ENCODE data around the gene KRTAP10-1.
"Not testable (repeated sequence)": the region's sequence is repeated elsewhere in the genome, so short reads cannot be mapped to it uniquely, and the experiment has no call there.

Gene KRTAP10-1

DNA sequence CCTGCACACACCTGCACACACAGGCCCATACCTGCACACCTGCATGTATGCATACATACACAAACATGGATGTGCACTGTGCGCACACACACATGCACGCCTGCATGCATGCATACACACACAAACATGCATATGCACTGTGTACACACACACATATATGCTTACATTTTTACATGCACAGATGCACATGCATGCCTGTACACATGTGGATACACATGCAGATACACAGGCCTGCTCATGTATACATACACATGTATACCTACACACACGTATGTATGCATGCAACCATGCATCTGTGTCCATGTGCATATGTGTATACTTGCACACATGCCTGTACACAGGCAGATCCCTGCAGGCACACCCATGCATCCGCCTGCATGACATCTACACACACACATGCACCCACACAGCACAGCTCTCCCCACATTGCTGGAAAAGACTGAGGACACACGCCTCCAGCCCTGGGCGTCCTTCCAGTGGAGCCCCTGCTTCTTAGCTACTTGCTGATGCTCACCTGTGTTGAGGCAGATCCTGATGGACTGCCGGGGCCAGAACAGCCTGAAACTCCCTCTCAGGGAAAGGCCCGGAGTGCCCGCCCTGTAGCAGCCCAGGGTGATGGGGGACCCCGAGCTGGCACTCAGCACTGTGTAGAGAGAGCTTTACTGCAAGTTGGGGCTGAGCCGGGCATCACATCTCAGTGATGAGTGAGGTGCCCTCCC, 28.6 kb downstream of the KRTAP10-1 start:
- DNase-seq = no peak
- in situ Hi-C loops (cut with MboI; ENCODE audit: low pct_unique_long_range_greater_than_20kb, low sequenced_read_pairs) = no loop called here

DNA sequence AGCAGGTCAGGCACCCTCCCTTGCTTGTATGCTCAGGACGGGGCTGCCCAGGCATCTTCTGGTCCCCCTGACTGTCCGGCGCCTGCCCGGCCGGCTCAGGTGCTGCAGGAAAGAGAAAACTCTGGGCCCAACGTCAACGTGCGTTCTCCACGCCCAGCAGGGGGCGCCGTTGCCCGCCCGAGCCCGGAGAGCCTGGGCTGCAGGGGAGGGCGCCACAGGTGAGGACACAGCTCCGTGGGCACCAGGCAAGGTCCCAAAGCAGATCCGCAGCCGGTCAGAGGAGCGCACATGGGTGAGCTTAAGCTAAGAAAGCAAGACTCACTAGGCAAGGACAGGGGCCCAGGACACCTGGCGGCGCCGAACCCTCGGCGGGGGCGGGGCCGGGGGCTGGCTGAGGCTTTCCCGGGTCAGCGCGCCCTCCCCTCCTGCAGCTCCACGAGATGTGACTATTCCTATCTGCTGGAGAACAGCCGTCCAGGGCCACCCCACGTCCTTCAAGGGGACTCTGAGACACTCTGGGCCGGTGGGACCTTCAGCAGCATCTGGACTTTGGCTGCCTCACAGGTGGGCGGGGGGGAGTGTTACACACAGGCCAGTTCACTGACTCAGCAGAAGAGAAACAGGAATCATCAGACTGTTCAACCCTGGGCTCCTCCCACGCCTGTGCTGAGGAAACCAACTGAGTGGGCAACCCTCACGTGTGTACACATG, 29.3 kb downstream of the KRTAP10-1 start:
- in situ Hi-C loops (cut with MboI; ENCODE audit: low pct_unique_long_range_greater_than_20kb, low sequenced_read_pairs) = no loop called here
- peak; percentile 67 for DNase-seq

- DNase-seq = no peak
- in situ Hi-C loops (cut with MboI; ENCODE audit: low pct_unique_long_range_greater_than_20kb, low sequenced_read_pairs) = no loop called here
These were observed 29.9 kb downstream of the KRTAP10-1 start for GRCh38 chr21:44510109-44510507.

- in situ Hi-C loops (cut with MboI; ENCODE audit: low pct_unique_long_range_greater_than_20kb, low sequenced_read_pairs) = no loop called here
- DNase-seq = no peak
These were observed 30.5 kb downstream of the KRTAP10-1 start for GRCh38 chr21:44509539-44509938.

- DNase-seq = no peak
- in situ Hi-C loops (cut with MboI; ENCODE audit: low pct_unique_long_range_greater_than_20kb, low sequenced_read_pairs) = no loop called here
These were observed 31.1 kb downstream of the KRTAP10-1 start for GRCh38 chr21:44508711-44509445.

DNA sequence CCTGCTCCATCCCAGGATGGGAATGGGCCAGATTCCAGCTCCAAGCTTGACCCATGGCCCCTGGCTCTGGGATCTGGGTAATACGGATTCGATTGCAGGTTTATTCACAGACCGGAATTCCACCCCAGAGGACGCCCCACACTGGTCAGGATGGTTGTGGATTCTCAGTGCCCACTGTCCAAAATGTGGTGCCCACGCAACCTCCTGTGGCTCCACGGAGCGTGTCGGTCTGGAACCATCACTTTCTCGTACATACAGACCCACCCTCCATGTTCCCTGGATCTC, 31.6 kb downstream of the KRTAP10-1 start:
- in situ Hi-C loops (cut with MboI; ENCODE audit: low pct_unique_long_range_greater_than_20kb, low sequenced_read_pairs) = no loop called here
- DNase-seq = no peak

DNA sequence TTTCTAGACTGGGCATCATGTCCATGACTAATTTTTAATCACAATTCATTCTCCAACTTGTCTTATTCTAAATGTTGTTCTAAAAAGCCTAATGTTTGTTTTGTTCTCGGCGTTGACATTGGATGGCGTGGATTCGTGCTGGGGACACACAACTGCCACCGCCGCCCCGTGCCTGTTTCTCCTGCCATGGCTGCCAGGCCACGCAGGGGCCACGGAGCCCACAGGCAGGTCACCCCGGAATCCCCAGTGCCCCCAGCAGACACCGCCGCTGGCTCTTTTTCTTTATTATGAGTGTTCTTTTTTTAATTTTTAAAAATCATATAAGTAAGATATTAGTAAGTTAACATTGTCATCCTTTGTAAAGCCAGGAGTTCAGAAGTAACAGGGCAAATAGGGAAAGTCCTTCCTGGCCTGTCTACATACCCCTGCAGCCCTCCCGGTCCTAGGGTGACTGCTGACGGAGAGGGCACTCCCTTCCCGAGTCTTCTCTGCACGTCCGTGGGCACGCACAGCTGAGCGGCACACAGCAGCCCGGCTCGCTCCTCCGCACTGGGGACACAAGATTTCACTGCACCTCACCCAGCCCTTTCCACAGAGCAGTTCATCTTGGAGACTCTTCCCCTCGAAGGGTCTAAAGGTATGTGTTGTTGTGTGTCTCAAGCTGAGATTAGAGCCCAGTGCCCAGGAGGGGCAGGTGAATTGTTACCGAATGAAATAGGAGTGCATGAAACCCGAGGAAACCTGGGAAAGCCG, 32.1 kb downstream of the KRTAP10-1 start:
- in situ Hi-C loops (cut with MboI; ENCODE audit: low pct_unique_long_range_greater_than_20kb, low sequenced_read_pairs) = no loop called here
- DNase-seq = no peak

DNA sequence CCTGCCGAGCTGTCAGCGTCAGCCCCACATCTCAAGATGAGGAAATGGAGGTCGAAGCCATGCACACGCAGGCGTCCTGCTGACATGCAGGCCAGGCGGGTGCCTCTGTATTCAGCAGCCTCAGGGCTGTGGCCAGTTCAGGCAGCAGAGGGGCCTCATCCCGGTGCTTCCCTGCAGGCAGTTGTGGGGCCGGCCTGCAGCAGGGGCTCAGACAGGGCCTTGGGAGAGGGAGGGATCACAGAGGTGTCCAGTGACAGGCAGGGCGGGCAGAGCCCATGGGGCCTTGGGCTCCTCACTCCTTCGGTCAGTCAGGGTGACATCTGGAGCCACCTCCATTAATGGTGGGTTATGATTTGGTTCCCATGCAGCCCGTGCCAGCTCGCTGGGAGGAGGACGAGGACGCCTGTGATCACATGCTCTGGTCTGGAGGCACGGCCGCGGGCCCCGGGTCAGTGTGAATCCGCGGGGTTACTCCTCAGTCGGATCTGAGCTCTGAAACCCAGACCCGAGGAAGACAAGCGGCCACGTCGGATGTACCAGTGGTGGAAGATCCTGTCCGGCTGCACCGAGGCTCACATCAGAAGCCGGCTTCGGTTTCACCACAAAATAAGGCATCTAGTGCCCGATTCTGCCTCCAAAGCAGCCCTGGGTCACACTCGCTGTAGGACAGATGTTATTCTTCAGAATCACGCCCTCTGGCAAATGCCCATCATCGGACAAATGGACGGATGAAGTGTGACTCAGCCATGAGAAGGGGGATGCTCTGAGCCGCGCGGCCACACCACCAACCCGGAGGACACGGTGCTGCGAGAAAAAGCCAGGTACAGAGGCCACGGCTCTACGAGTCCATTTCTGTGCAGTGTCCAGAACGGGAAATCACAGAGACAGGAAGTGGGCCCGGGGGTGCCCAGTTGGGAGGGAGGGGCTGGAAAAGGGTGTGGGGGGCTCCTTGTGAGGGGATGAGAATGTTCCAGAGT, 33.4 kb downstream of the KRTAP10-1 start:
- DNase-seq = no peak
- in situ Hi-C loops (cut with MboI; ENCODE audit: low pct_unique_long_range_greater_than_20kb, low sequenced_read_pairs) = no loop called here

DNA sequence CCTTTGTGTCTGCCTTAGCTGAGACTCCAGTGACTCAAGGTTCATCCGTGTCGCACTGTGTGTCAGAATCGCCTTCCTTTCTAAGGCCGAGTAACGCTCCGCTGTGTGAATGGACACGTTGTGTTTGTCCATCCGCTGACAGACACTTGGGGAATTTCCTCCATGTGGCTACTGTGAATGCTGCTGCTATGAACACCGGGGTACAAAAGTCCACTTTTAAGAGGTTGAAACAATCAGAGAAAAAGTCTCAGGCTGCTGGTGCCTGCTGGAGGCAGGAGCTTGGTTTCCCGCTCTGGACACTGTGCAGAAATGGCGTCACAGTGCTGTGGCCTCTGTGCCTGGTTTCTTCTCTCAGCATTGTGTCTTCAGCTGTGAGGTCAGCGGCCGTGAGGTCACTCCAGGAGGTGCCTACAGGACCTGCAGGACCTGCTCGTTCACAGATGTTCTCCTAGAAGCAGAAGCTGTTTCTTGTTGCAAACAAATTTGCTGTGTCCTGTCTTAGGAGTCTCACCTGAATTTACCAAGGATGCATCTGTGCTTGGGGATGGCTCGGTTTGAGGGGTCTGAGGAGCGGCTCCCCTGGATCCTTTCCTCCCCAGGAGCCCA, 34.2 kb downstream of the KRTAP10-1 start:
- in situ Hi-C loops (cut with MboI; ENCODE audit: low pct_unique_long_range_greater_than_20kb, low sequenced_read_pairs) = no loop called here
- DNase-seq = no peak

GRCh38 chr21:44503901-44504399, 36.0 kb downstream of the KRTAP10-1 start:
- peak; percentile 26 for DNase-seq
- in situ Hi-C loops (cut with MboI; ENCODE audit: low pct_unique_long_range_greater_than_20kb, low sequenced_read_pairs) = no loop called here

GRCh38 chr21:44503006-44503889, 36.7 kb downstream of the KRTAP10-1 start:
- in situ Hi-C loops (cut with MboI; ENCODE audit: low pct_unique_long_range_greater_than_20kb, low sequenced_read_pairs); DNase-seq: not testable (repeated sequence)

DNA sequence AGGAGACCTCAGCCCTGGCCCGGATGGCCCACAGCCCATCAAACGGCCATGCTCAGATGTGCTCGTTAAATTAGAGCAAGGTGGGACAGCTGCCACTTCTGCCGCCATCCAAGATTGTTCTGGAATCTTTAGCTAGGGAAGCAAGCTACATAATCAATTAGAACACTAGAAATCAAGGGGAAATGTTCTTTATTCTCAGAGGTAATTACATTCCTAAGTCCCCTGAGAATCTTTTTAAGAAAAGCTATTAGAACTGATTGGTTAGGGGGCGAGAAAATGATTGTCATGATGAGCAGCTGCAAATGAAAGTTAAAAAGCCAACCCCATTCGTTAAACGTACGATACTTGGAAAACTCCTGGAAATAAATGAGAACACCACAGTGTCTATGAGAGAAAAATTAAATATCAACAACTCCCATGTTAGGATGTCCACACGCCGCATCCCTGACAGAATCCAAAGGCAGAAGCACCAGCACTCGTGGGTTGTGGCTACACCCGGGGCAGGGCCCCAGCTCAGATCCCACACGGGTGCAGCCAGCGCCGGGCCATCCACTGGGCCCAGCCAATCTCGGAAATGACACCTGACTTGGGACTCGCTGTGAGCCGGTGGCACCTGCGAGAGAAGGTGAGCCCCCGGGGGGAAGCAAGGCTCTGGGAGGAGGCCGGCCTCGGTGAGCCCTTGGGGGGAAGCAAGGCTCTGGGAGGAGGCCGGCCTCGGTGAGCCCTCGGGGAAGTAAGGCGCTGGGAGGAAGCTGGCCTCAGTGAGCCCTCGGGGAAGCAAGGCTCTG, 37.6 kb downstream of the KRTAP10-1 start:
- DNase-seq = no peak
- in situ Hi-C loops (cut with MboI; ENCODE audit: low pct_unique_long_range_greater_than_20kb, low sequenced_read_pairs) = no loop called here

- no peak for DNase-seq
- in situ Hi-C loops (cut with MboI; ENCODE audit: low pct_unique_long_range_greater_than_20kb, low sequenced_read_pairs) = no loop called here
These were observed 39.9 kb downstream of the KRTAP10-1 start for GRCh38 chr21:44500111-44500510.

GRCh38 chr21:44499631-44500030, 40.4 kb downstream of the KRTAP10-1 start:
- in situ Hi-C loops (cut with MboI; ENCODE audit: low pct_unique_long_range_greater_than_20kb, low sequenced_read_pairs) = no loop called here
- no peak for DNase-seq

DNA sequence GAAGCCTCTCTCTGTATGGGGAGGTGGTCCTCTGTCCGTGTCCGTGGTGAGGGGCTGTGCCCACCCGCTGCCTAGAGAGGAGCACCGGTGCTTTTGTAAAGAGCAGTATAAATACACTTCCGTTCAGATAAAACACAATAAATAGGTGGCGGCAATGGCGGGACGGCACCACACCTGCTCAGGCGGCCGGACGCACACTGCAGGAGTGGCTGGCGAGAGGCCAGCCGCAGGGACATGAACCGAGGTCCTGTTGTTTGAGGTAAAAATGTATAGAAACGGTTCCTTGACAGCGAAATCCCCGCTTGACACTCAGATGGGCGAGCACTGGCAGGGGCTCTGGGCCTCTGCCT, 40.8 kb downstream of the KRTAP10-1 start:
- no peak for DNase-seq
- in situ Hi-C loops (cut with MboI; ENCODE audit: low pct_unique_long_range_greater_than_20kb, low sequenced_read_pairs) = no loop called here
